GM19328 (cell line): ENCODE data around the gene CD69.
A peak's percentile ranks its signal among the peaks of the same experiment; 100 is the strongest.

Experiments used
- ATAC-seq: cut with Tn5 transposase; IDR thresholded peaks from one replicate; pipeline ENCODE4 v1.9.1; 2021; ENCODE audit warnings: mild to moderate bottlenecking, moderate library complexity; ENCODE audit not compliant: unreplicated experiment

Gene CD69

GRCh38 chr12:9760699-9761418 lies at the start of gene CD69:
CD69 (minus strand) TSS chr12:9760901; CDS start chr12:9760820, 81 bp downstream.
- ATAC-seq, result no peak

GRCh38 chr12:9809866-9810265 lies 49.2 kb upstream of the CD69 start:
- no peak for ATAC-seq

- ATAC-seq, result no peak
Measured at GRCh38 chr12:9809338-9809737, 48.6 kb upstream of the CD69 start.

GRCh38 chr12:9808504-9808903 lies 47.8 kb upstream of the CD69 start:
- no peak for ATAC-seq

GRCh38 chr12:9806714-9807113 lies 46.0 kb upstream of the CD69 start:
- no peak for ATAC-seq

GRCh38 chr12:9805883-9806282 lies 45.2 kb upstream of the CD69 start:
- ATAC-seq, result no peak

- ATAC-seq, result no peak
Measured at GRCh38 chr12:9799961-9800360, 39.3 kb upstream of the CD69 start.

GRCh38 chr12:9797722-9798619 lies 37.3 kb upstream of the CD69 start:
- ATAC-seq, result peak; percentile 94

- ATAC-seq, result no peak
Measured at GRCh38 chr12:9796971-9797370, 36.3 kb upstream of the CD69 start.

- no peak for ATAC-seq
Measured at GRCh38 chr12:9796346-9796745, 35.6 kb upstream of the CD69 start.

- ATAC-seq, result no peak
Measured at GRCh38 chr12:9795945-9796344, 35.2 kb upstream of the CD69 start.

GRCh38 chr12:9794484-9795093 lies 33.9 kb upstream of the CD69 start:
- no peak for ATAC-seq

- ATAC-seq, result no peak
Measured at GRCh38 chr12:9793779-9794395, 33.2 kb upstream of the CD69 start.

GRCh38 chr12:9792961-9793617 lies 32.4 kb upstream of the CD69 start:
- ATAC-seq, result no peak

- no peak for ATAC-seq
Measured at GRCh38 chr12:9792185-9792900, 31.6 kb upstream of the CD69 start.

GRCh38 chr12:9786726-9787717 lies 26.3 kb upstream of the CD69 start:
- ATAC-seq, result no peak

- no peak for ATAC-seq
Measured at GRCh38 chr12:9784816-9785215, 24.1 kb upstream of the CD69 start.

- no peak for ATAC-seq
Measured at GRCh38 chr12:9784326-9784725, 23.6 kb upstream of the CD69 start.
